Colonic mucosa (tissue), 4 donors: ENCODE results near the gene TRIM65. TPM values are rescaled to one million over a fixed set of nuclear protein-coding genes. Genes with fewer than 3 reads are reported as not detected.
A peak's percentile ranks its signal among the peaks of the same experiment; 100 is the strongest.

Experiments used
- DNase-seq: peaks from one replicate; pipeline ENCODE4 v3.0.0-alpha.2; 2020
- H3K27ac ChIP-seq: fragments of 200-600 bp; one replicate; pipeline ENCODE4 v1.8.0; 2021
- H3K27me3 ChIP-seq: fragments of 200-600 bp; one replicate; pipeline ENCODE4 v1.8.0; 2021
- H3K36me3 ChIP-seq: fragments of 200-600 bp; one replicate; pipeline ENCODE4 v1.8.0; 2021
- H3K4me1 ChIP-seq: fragments of 200-600 bp; one replicate; pipeline ENCODE4 v1.8.0; 2021; ENCODE audit warnings: mild to moderate bottlenecking
- H3K4me3 ChIP-seq: fragments of 200-600 bp; one replicate; pipeline ENCODE4 v1.8.0; 2021
- H3K9ac ChIP-seq, 2 donors: one replicate each; pipeline ENCODE4 v1.7.0; 2013; ENCODE audit warnings: control low read depth in 2 of 2, low read depth in 2 of 2, low read length in 2 of 2
- H3K9me3 ChIP-seq: fragments of 200-600 bp; one replicate; pipeline ENCODE4 v1.8.0; 2021
- CTCF ChIP-seq: fragments of 200-600 bp; IDR thresholded peaks from one replicate; pipeline ENCODE4 v1.8.0; 2022; ENCODE audit warnings: antibody characterized with exemption, mild to moderate bottlenecking
- intact Hi-C: fragments of 100-400 bp; cut with DNase I; formaldehyde crosslinking; loops from one replicate; pipeline ENCODE4 v1.14.1; 2022
- total RNA-seq, 2 donors: library from RNA; stranded (reverse); fragmentation: NEBNext Ultra II Directional in 1 of 2; extraction: Animal tissue kit (Norgen Biotek cat#: 25700) in 1 of 2; gene quantifications; one replicate each; pipeline ENCODE4 v1.2.1, GENCODE V29; 2021
- donor health status: healthy.
- donor health status: DM: no; HTN: no; CAD: no.
- donor health status: DM: no; HTN: no; CAD: no.

The TRIM65 gene
- total RNA-seq, 2 donors from 2014 or later, result 14.5 to 26.0 TPM

GRCh38 chr17:75845933-75846691, 50.6 kb downstream of the TRIM65 start:
- intact Hi-C loops, result no loop called here
- peak; percentile 71 for DNase-seq
- H3K36me3 ChIP-seq, result peaks cover 28% of the 10 kb centered on the region
- H3K9ac ChIP-seq, result peak overlapping the region; percentile 20 to 67
- H3K9me3 ChIP-seq, result no peaks in the 10 kb centered on the region
- peak overlapping the region; percentile 72 for H3K27ac ChIP-seq
- no peaks in the 10 kb centered on the region for H3K27me3 ChIP-seq
- H3K4me1 ChIP-seq, result peaks cover 23% of the 10 kb centered on the region
- TF ChIP-seq CTCF, result no peak
- H3K4me3 ChIP-seq, result no peak overlapping the region

- Histone ChIP-seq H3K9me3 (no peaks in the 10 kb centered on the region), H3K27ac (peak overlapping the region; percentile 72), H3K4me3 (no peak overlapping the region), H3K9ac (peak overlapping the region; percentile 8 to 67), H3K36me3 (peaks cover 20% of the 10 kb centered on the region), H3K27me3 (no peaks in the 10 kb centered on the region), H3K4me1 (peaks cover 23% of the 10 kb centered on the region)
- peak; percentile 87 for TF ChIP-seq CTCF
- DNase-seq, result peak; percentile 90
- intact Hi-C loops, result no loop called here
Measured at GRCh38 chr17:75845058-75845711, 51.6 kb downstream of the TRIM65 start.

GRCh38 chr17:75844530-75845057, 52.2 kb downstream of the TRIM65 start:
- Histone ChIP-seq H3K9ac (peak overlapping the region; percentile 76 to 82), H3K4me1 (peaks cover 23% of the 10 kb centered on the region), H3K9me3 (no peaks in the 10 kb centered on the region), H3K27ac (peak overlapping the region; percentile 72), H3K27me3 (no peaks in the 10 kb centered on the region), H3K36me3 (peaks cover 17% of the 10 kb centered on the region), H3K4me3 (peak overlapping the region; percentile 26)
- peak; percentile 85 for DNase-seq
- no peak for TF ChIP-seq CTCF
- intact Hi-C loops, result no loop called here

GRCh38 chr17:75843577-75844529, 52.9 kb downstream of the TRIM65 start, which contains the start of gene UNC13D:
Gene UNC13D (minus strand): TSS chr17:75844404. CDS start chr17:75844337, 67 bp downstream.
- DNase-seq, result peak; percentile 60
- peaks cover 10% of the 10 kb centered on the region for H3K36me3 ChIP-seq

More at GRCh38 chr17:75843577-75844529, 52.9 kb downstream of the TRIM65 start, which contains the start of gene UNC13D:
- Histone ChIP-seq H3K9me3 (no peaks in the 10 kb centered on the region), H3K27me3 (no peaks in the 10 kb centered on the region), H3K4me3 (peak within 1 kb of the TSS; percentile 26), H3K9ac (peak within 1 kb of the TSS; percentile 76 to 82), H3K27ac (peak within 1 kb of the TSS; percentile 72), H3K4me1 (peaks cover 23% of the 10 kb centered on the region)
- no peak for TF ChIP-seq CTCF
- intact Hi-C loops, result no loop called here
